ENCODE measurements around the gene CLEC2A. TPM values are rescaled to one million over a fixed set of nuclear protein-coding genes. Genes with fewer than 3 reads are reported as not detected.

Gene CLEC2A
- total and polyA plus RNA-seq, 5 experiments from 2014 or later, result not detected

- H3K36me3 Mint-ChIP-seq, result no peaks in the 10 kb centered on the region
- no peaks in the 10 kb centered on the region for H3K9me3 Mint-ChIP-seq
- POLR2A ChIA-PET, result interaction anchor here (0.5 to 1.3 kb wide), 4 partner anchors 31 to 1108 kb away, joined by 3 to 5 read pairs (median 4); no protein-coding TSS in a partner anchor
- ATAC-seq, result no peak
- H3K27me3 Mint-ChIP-seq, result no peaks in the 10 kb centered on the region
- H3K4me3 Mint-ChIP-seq, result no peak overlapping the region
- peak overlapping the region in 5 of 10 donors; percentile 58 to 96 (median 69) for H3K27ac Mint-ChIP-seq
- peaks cover 18 to 28% (median 21%) of the 10 kb centered on the region in 4 donors for H3K4me1 Mint-ChIP-seq
- no peak for DNase-seq
These were observed 59.4 kb downstream of the CLEC2A start for GRCh38 chr12:9872742-9873141.

- no peak for DNase-seq
- Mint-ChIP-seq H3K9me3 (no peaks in the 10 kb centered on the region), H3K4me1 (peaks cover 18 to 28% (median 21%) of the 10 kb centered on the region in 4 donors), H3K27me3 (no peaks in the 10 kb centered on the region), H3K27ac (peak overlapping the region in 5 of 10 donors; percentile 11 to 96 (median 40)), H3K36me3 (no peaks in the 10 kb centered on the region), H3K4me3 (no peak overlapping the region)
- POLR2A ChIA-PET, result interaction anchor here (0.5 to 2.6 kb wide), 4 partner anchors 32 to 1108 kb away, joined by 3 to 17 read pairs (median 4); no protein-coding TSS in a partner anchor
- ATAC-seq, result no peak
These were observed 60.0 kb downstream of the CLEC2A start for GRCh38 chr12:9872162-9872561.

- H3K9me3 Mint-ChIP-seq, result no peaks in the 10 kb centered on the region
- H3K27me3 Mint-ChIP-seq, result no peaks in the 10 kb centered on the region
- ATAC-seq (no peak), DNase-seq (peak in 3 of 10 donors; percentile 14 to 37 (median 28))
- H3K27ac Mint-ChIP-seq, result peak overlapping the region; percentile 96 to 100 (median 98)
- peak overlapping the region; percentile 89 to 96 (median 90) for H3K4me3 Mint-ChIP-seq
- POLR2A ChIA-PET, result interaction anchor here (0.6 to 2.6 kb wide), 3 partner anchors 17 to 36 kb away, joined by 3 to 17 read pairs (median 3); no protein-coding TSS in a partner anchor
- H3K36me3 Mint-ChIP-seq, result no peaks in the 10 kb centered on the region
- peaks cover 18 to 41% (median 23%) of the 10 kb centered on the region in 4 donors for H3K4me1 Mint-ChIP-seq
These were observed 61.8 kb downstream of the CLEC2A start for GRCh38 chr12:9870286-9870866.

GRCh38 chr12:9869307-9870161 lies 62.6 kb downstream of the CLEC2A start, which contains the start of gene CLEC2B:
CLEC2B (minus strand) TSS chr12:9869354.
- Mint-ChIP-seq H3K9me3 (no peaks in the 10 kb centered on the region), H3K4me3 (peak within 1 kb of the TSS; percentile 89 to 96 (median 90)), H3K36me3 (no peaks in the 10 kb centered on the region), H3K27me3 (no peaks in the 10 kb centered on the region), H3K4me1 (peaks cover 21 to 50% (median 28%) of the 10 kb centered on the region in 4 donors), H3K27ac (peak within 1 kb of the TSS; percentile 96 to 100 (median 98))
- DNase-seq (peak in 5 of 10 donors; percentile 26 to 66 (median 61)), ATAC-seq (peak; percentile 65 to 77)
- POLR2A ChIA-PET, result interaction anchor here (0.6 to 4.0 kb wide), 15 partner anchors 17 to 690 kb away, joined by 3 to 26 read pairs (median 4); no protein-coding TSS in a partner anchor

- DNase-seq, result no peak
- Mint-ChIP-seq H3K36me3 (peaks cover 3 to 4% (median 3%) of the 10 kb centered on the region in 3 donors), H3K27ac (peak overlapping the region; percentile 69 to 100 (median 98)), H3K4me1 (peaks cover 21 to 56% (median 34%) of the 10 kb centered on the region in 4 donors), H3K4me3 (peak overlapping the region; percentile 89 to 96 (median 90)), H3K9me3 (peaks cover 0 to 4% (median 2%) of the 10 kb centered on the region in 9 donors), H3K27me3 (no peaks in the 10 kb centered on the region)
- no peak for ATAC-seq
- POLR2A ChIA-PET, result interaction anchor here (0.6 to 4.0 kb wide), 16 partner anchors 17 to 690 kb away, joined by 3 to 26 read pairs (median 4); no protein-coding TSS in a partner anchor
These were observed 63.2 kb downstream of the CLEC2A start for GRCh38 chr12:9868951-9869306.

GRCh38 chr12:9868311-9868801 lies 63.8 kb downstream of the CLEC2A start:
- peak overlapping the region; percentile 89 to 96 (median 90) for H3K4me3 Mint-ChIP-seq
- no peaks in the 10 kb centered on the region for H3K27me3 Mint-ChIP-seq
- ATAC-seq (peak; percentile 22 to 26), DNase-seq (peak in 3 of 10 donors; percentile 28 to 37 (median 32))
- H3K4me1 Mint-ChIP-seq, result peaks cover 21 to 62% (median 36%) of the 10 kb centered on the region in 4 donors
- peaks cover 5 to 10% (median 9%) of the 10 kb centered on the region in 3 donors for H3K36me3 Mint-ChIP-seq
- H3K27ac Mint-ChIP-seq, result peak overlapping the region; percentile 91 to 100 (median 98)
- peaks cover 0 to 9% (median 8%) of the 10 kb centered on the region in 9 donors for H3K9me3 Mint-ChIP-seq
- POLR2A ChIA-PET, result interaction anchor here (0.6 to 4.0 kb wide), 9 partner anchors 17 to 691 kb away, joined by 3 to 26 read pairs (median 4); no protein-coding TSS in a partner anchor

- peak in 2 of 10 donors; percentile 19 to 22 for DNase-seq
- Mint-ChIP-seq H3K4me3 (peak overlapping the region; percentile 81 to 96 (median 90)), H3K4me1 (peaks cover 21 to 65% (median 43%) of the 10 kb centered on the region in 4 donors)
These were observed 64.6 kb downstream of the CLEC2A start for GRCh38 chr12:9867531-9867930.

GRCh38 chr12:9866860-9867269 lies 65.3 kb downstream of the CLEC2A start:
- peak overlapping the region; percentile 81 to 96 (median 90) for H3K4me3 Mint-ChIP-seq
- POLR2A ChIA-PET, result interaction anchor here (1.1 to 4.0 kb wide), 2 partner anchors 40 to 107 kb away, joined by 3 to 26 read pairs; partner anchors contain the start of gene CD69
- H3K4me1 Mint-ChIP-seq, result peaks cover 21 to 62% (median 41%) of the 10 kb centered on the region in 4 donors
- H3K27ac Mint-ChIP-seq, result peak overlapping the region; percentile 82 to 96 (median 91)
- H3K27me3 Mint-ChIP-seq, result no peaks in the 10 kb centered on the region
- DNase-seq, result peak in 2 of 10 donors; percentile 5 to 17
- peaks cover 0 to 16% (median 12%) of the 10 kb centered on the region in 9 donors for H3K9me3 Mint-ChIP-seq
- peaks cover 15 to 19% (median 17%) of the 10 kb centered on the region in 3 donors for H3K36me3 Mint-ChIP-seq
- no peak for ATAC-seq

More at GRCh38 chr12:9867531-9867930, 64.6 kb downstream of the CLEC2A start:
- Mint-ChIP-seq H3K9me3 (peaks cover 0 to 15% (median 10%) of the 10 kb centered on the region in 9 donors), H3K36me3 (peaks cover 13 to 18% (median 14%) of the 10 kb centered on the region in 3 donors), H3K27ac (peak overlapping the region; percentile 82 to 96 (median 91)), H3K27me3 (no peaks in the 10 kb centered on the region)
- ATAC-seq, result no peak
- POLR2A ChIA-PET, result interaction anchor here (0.6 to 4.0 kb wide), 4 partner anchors 39 to 211 kb away, joined by 3 to 26 read pairs (median 10); partner anchors contain the start of gene CD69

- Mint-ChIP-seq H3K27me3 (no peaks in the 10 kb centered on the region), H3K36me3 (peaks cover 17 to 25% (median 22%) of the 10 kb centered on the region in 3 donors), H3K4me1 (peaks cover 16 to 57% (median 42%) of the 10 kb centered on the region in 4 donors), H3K4me3 (peak overlapping the region; percentile 75 to 96 (median 90)), H3K9me3 (peaks cover 0 to 16% (median 12%) of the 10 kb centered on the region in 9 donors), H3K27ac (peak overlapping the region; percentile 72 to 96 (median 87))
- POLR2A ChIA-PET, result interaction anchor here (0.7 to 1.3 kb wide), 4 partner anchors 41 to 670 kb away, joined by 3 to 6 read pairs (median 3); no protein-coding TSS in a partner anchor
- peak; percentile 43 to 53 for ATAC-seq
- peak in 3 of 10 donors; percentile 25 to 34 (median 34) for DNase-seq
These were observed 67.1 kb downstream of the CLEC2A start for GRCh38 chr12:9864913-9865675.

Data from naive thymus-derived CD8-positive, alpha-beta T cell (primary cell).